Prostate gland (tissue), 2 donors: ENCODE measurements around the gene ATP13A4. TPM values are rescaled to one million over a fixed set of nuclear protein-coding genes. Genes with fewer than 3 reads are reported as not detected.

Source experiments
- DNase-seq: peaks from one replicate; pipeline ENCODE4 v3.0.0-alpha.2; 2019; ENCODE audit warnings: low spot score
- H3K27ac ChIP-seq, 2 donors: fragments of 200-600 bp; sonication (generic); 2 replicates each; pipeline ENCODE4 v1.5.1; 2017 to 2019
- H3K27me3 ChIP-seq: fragments of 200-600 bp; sonication (generic); replicated peaks from 2 replicates; pipeline ENCODE4 v1.5.1; 2019; ENCODE audit not compliant: insufficient read depth
- H3K36me3 ChIP-seq, 2 donors: fragments of 200-600 bp; sonication (generic); 1 replicate in 1 of 2; 2 replicates in 1 of 2; pipeline versions ENCODE4 v1.5.1 to v1.8.1; 2017 to 2019
- H3K4me1 ChIP-seq: fragments of 200-600 bp; sonication (generic); replicated peaks from 2 replicates; pipeline ENCODE4 v1.5.1; 2019
- H3K4me3 ChIP-seq, 2 donors: fragments of 200-600 bp; sonication (generic); 2 replicates each; pipeline ENCODE4 v1.5.1; 2017 to 2019
- H3K9me3 ChIP-seq: fragments of 200-600 bp; sonication (generic); 2 replicates; pipeline ENCODE4 v1.5.1; 2017
- POLR2A ChIP-seq: fragments of 450-650 bp; IDR thresholded peaks from one replicate; pipeline ENCODE4 v1.6.1; 2016; ENCODE audit warnings: antibody characterized with exemption, mild to moderate bottlenecking
- POLR2AphosphoS5 ChIP-seq: sonication (generic); formaldehyde crosslinking; IDR thresholded peaks from one replicate; pipeline ENCODE4 v1.6.1; 2017; ENCODE audit warnings: antibody characterized with exemption
- WGBS: methylation state at CpG from one replicate; pipeline ENCODE4 v1.1.5; 2018; 5-methylcytosine and 5-hydroxymethylcytosine counted together
- intact Hi-C: fragments of 100-400 bp; cut with DNase I; formaldehyde crosslinking; loops from one replicate; pipeline ENCODE4 v1.14.2; 2022
- total RNA-seq, 2 donors: library from RNA; depleted of rRNA; stranded (reverse); fragments of >200 nt; gene quantifications; one replicate each; pipeline ENCODE4 v1.1.0, GENCODE V29; 2016
- TF ChIP-seq, protein P1 (sequence below), 4 experiments: fragments of 200-600 bp in 2 of 4; fragments of 450-650 bp in 2 of 4; sonication (generic) in 2 of 4; IDR thresholded peaks; 1 replicate in 3 of 4; 2 replicates in 1 of 4; pipeline ENCODE4 v1.5.1; 2016 to 2019; ENCODE audit warnings: antibody characterized with exemption in 4 of 4, mild to moderate bottlenecking in 2 of 4, moderate library complexity in 2 of 4

ATP13A4 gene
- total RNA-seq, 2 donors from 2014 or later, result 2.0 TPM; not detected in 1

GRCh38 chr3:193489949-193490348 lies 64.7 kb downstream of the ATP13A4 start:
- intact Hi-C loops, result no loop called here

DNA sequence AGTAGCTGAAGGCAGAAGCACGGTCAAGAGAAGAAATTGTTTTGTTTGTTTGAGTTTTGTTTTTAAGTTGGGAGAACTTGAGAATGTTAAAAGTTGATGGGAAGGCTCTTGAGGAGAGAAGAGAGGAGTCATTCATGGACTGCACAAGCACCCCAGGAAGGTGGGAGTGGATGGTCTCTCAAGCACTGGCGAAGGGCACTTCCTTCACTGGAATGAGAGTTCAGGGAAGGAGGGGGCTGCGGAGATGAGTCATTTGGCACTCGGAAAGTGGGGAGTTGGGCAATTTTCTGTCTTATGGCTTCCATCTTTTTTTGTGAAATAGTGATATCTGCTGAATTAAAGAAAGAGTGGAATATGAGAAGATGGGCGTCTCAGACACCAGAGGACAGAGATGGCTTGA lies 66.0 kb downstream of the ATP13A4 start:
- H3K4me3 ChIP-seq, result no peak overlapping the region
- intact Hi-C loops, result no loop called here
- H3K9me3 ChIP-seq, result no peaks in the 10 kb centered on the region
- H3K27ac ChIP-seq, result no peak overlapping the region
- TF ChIP-seq POLR2AphosphoS5 (no peak), POLR2A (no peak)
- TF ChIP-seq, protein P1, sequence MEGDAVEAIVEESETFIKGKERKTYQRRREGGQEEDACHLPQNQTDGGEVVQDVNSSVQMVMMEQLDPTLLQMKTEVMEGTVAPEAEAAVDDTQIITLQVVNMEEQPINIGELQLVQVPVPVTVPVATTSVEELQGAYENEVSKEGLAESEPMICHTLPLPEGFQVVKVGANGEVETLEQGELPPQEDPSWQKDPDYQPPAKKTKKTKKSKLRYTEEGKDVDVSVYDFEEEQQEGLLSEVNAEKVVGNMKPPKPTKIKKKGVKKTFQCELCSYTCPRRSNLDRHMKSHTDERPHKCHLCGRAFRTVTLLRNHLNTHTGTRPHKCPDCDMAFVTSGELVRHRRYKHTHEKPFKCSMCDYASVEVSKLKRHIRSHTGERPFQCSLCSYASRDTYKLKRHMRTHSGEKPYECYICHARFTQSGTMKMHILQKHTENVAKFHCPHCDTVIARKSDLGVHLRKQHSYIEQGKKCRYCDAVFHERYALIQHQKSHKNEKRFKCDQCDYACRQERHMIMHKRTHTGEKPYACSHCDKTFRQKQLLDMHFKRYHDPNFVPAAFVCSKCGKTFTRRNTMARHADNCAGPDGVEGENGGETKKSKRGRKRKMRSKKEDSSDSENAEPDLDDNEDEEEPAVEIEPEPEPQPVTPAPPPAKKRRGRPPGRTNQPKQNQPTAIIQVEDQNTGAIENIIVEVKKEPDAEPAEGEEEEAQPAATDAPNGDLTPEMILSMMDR (IDR thresholded peaks at IDR 0.05), result no peak
- no peaks in the 10 kb centered on the region for H3K4me1 ChIP-seq
- no peaks in the 10 kb centered on the region for H3K36me3 ChIP-seq
- no peaks in the 10 kb centered on the region for H3K27me3 ChIP-seq
- no peak for DNase-seq
- WGBS, result 91% methylated on average over 5 of the region's 5 CpGs

More at GRCh38 chr3:193489949-193490348, 64.7 kb downstream of the ATP13A4 start:
- no peak overlapping the region for H3K4me3 ChIP-seq
- no peaks in the 10 kb centered on the region for H3K4me1 ChIP-seq
- no peak overlapping the region for H3K27ac ChIP-seq
- no peak for TF ChIP-seq POLR2A
- TF ChIP-seq, protein P1 (IDR thresholded peaks at IDR 0.05), result no peak
- TF ChIP-seq POLR2AphosphoS5, result no peak
- H3K9me3 ChIP-seq, result no peaks in the 10 kb centered on the region
- 88% methylated on average over 6 of the region's 6 CpGs for WGBS
- H3K36me3 ChIP-seq, result no peaks in the 10 kb centered on the region
- no peaks in the 10 kb centered on the region for H3K27me3 ChIP-seq
- no peak for DNase-seq

GRCh38 chr3:193483988-193484539 lies 70.6 kb downstream of the ATP13A4 start:
- no peak overlapping the region for H3K4me3 ChIP-seq
- DNase-seq, result no peak
- H3K27me3 ChIP-seq, result no peaks in the 10 kb centered on the region
- no peaks in the 10 kb centered on the region for H3K4me1 ChIP-seq
- no peak for TF ChIP-seq POLR2A
- TF ChIP-seq, protein P1 (IDR thresholded peaks at IDR 0.05), result no peak
- no peak overlapping the region for H3K27ac ChIP-seq
- no peaks in the 10 kb centered on the region for H3K36me3 ChIP-seq
- H3K9me3 ChIP-seq, result no peaks in the 10 kb centered on the region
- intact Hi-C loops, result no loop called here
- 0% methylated on average over 1 of the region's 1 CpG for WGBS

GRCh38 chr3:193481436-193481835 lies 73.3 kb downstream of the ATP13A4 start:
- H3K36me3 ChIP-seq, result no peaks in the 10 kb centered on the region
- TF ChIP-seq POLR2AphosphoS5, result no peak
- TF ChIP-seq, protein P1 (IDR thresholded peaks at IDR 0.05), result no peak
- TF ChIP-seq POLR2A, result no peak
- 0% methylated on average over 1 of the region's 1 CpG for WGBS
- no peaks in the 10 kb centered on the region for H3K4me1 ChIP-seq
- H3K27ac ChIP-seq, result no peak overlapping the region
- H3K27me3 ChIP-seq, result no peaks in the 10 kb centered on the region
- H3K9me3 ChIP-seq, result no peaks in the 10 kb centered on the region
- no peak for DNase-seq
- H3K4me3 ChIP-seq, result no peak overlapping the region
- intact Hi-C loops, result no loop called here

DNA sequence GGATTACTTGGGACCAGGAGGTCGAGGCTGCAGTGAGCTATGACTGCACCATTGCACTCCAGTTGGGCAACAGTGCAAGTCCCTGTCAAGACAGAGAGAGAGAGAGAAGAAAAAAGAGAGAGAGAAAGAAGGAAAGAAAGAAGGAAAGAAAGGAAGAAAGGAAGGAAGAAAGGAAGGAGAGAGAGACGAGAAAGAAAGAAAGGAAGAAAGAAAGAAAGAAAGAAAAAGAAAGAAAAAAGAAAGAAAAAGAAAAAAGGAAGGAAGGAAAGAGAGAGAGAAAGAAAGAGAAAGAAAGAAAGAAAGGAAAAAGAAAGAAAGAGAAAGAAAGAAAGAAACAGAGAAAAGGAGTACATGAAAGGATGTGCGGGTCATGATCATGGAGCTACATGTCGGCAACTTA lies 80.2 kb downstream of the ATP13A4 start:
- no peak for DNase-seq
- intact Hi-C loops, result no loop called here
- WGBS, result 94% methylated on average over 4 of the region's 4 CpGs

More for the DNA sequence above, 80.2 kb downstream of the ATP13A4 start:
- Histone ChIP-seq H3K27me3 (no peaks in the 10 kb centered on the region), H3K27ac (no peak overlapping the region), H3K4me3 (no peak overlapping the region), H3K9me3 (no peaks in the 10 kb centered on the region), H3K4me1 (no peaks in the 10 kb centered on the region), H3K36me3 (no peaks in the 10 kb centered on the region)
- TF ChIP-seq, protein P1 (IDR thresholded peaks at IDR 0.05), result no peak
- TF ChIP-seq POLR2A (no peak), POLR2AphosphoS5 (no peak)
